Adipose tissue (tissue), 3 donors: ENCODE results near the gene FLNA. TPM values are rescaled to one million over a fixed set of nuclear protein-coding genes. Genes with fewer than 3 reads are reported as not detected.

Source experiments
- H3K27ac ChIP-seq: one replicate; pipeline ENCODE4 v1.5.1; 2013; ENCODE audit warnings: low read depth, low read length
- WGBS, 3 donors: extraction: QIAGEN DNeasy Blood & Tissue Kit; methylation state at CpG; one replicate each; pipeline ENCODE4 v1.1.7; 2013; 5-methylcytosine and 5-hydroxymethylcytosine counted together
- polyA plus RNA-seq, 3 donors: library from polyadenylated mRNA; stranded (reverse); fragments of 200-250 nt; gene quantifications; one replicate each; pipeline ENCODE4 v1.2.3, GENCODE V29; 2013
- donor health status: healthy with polysubstance abuse.
- donor health status: Bipolar disorder and iron deficiency.
- donor health status: healthy.

Gene FLNA
- polyA plus RNA-seq, 3 donors = 118 to 552 (median 446) TPM

DNA sequence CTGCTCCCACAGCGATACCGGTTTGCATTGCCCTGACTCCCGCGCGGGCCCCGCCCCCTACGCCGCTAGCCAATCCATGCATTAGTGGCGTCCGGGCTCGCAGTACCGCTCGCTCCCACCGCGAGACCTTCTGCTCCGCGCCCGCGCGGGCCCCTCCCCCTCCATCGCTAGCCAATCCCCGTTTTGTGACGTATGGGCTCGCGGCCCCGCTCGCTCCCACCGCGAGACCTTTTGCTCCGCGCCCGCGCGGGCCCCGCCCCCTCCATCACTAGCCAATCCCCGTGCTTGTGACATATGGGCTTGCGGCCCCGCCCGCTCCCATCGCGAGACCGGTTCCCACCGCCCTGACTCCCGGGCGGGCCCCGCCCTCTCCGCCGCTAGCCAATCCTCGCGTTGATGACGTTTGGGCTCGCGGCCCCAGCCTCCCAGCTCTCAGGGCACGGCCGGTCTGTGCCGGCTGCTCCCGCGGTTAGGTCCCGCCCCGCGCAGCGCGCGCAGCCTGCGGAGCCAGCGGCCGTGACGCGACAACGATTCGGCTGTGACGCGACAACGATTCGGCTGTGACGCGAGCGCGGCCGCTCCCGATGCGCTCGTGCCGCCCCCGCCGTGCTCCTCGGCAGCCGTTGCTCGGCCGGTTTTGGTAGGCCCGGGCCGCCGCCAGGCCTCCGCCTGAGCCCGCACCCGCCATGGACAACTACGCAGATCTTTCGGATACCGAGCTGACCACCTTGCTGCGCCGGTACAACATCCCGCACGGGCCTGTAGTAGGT lies 4.5 kb upstream of the FLNA start, which contains the start of gene EMD:
Gene EMD (plus strand): TSS at position 497 of the 770 bp plus-strand sequence. CDS start 190 bp downstream, at position 687.
- peak within 1 kb of the TSS; percentile 95 for H3K27ac ChIP-seq
- 0 to 34% (median 1%) methylated on average over 35 to 101 of the region's 103 CpGs for WGBS, 3 donors

GRCh38 chrX:154378059-154378798 lies 3.8 kb upstream of the FLNA start:
- 1 to 41% (median 1%) methylated on average over 24 to 75 of the region's 79 CpGs for WGBS, 3 donors
- H3K27ac ChIP-seq = peak overlapping the region; percentile 55

GRCh38 chrX:154376774-154377173 lies 2.3 kb upstream of the FLNA start:
- no peak overlapping the region for H3K27ac ChIP-seq
- 66 to 86% (median 80%) methylated on average over 3 of the region's 3 CpGs for WGBS, 3 donors

DNA sequence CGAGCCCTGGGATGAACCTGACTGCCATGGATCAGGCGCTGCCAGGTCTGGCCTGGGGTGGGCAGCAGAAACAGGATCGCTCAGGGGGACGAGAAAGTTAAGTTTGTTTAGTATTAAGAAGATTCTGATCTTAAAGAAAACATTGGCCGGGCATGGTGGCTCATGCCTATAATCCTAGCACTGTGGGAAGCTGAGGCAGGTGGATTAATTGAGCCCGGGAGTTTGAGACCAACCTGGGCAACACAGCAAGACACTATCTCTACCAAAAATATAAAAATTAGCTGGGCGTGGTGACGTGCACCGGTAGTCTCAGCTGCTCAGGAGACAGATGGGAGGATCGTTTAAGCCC lies 696 bp upstream of the FLNA start:
- WGBS, 3 donors = 58 to 82% (median 82%) methylated on average over 10 of the region's 10 CpGs
- H3K27ac ChIP-seq = no peak overlapping the region

DNA sequence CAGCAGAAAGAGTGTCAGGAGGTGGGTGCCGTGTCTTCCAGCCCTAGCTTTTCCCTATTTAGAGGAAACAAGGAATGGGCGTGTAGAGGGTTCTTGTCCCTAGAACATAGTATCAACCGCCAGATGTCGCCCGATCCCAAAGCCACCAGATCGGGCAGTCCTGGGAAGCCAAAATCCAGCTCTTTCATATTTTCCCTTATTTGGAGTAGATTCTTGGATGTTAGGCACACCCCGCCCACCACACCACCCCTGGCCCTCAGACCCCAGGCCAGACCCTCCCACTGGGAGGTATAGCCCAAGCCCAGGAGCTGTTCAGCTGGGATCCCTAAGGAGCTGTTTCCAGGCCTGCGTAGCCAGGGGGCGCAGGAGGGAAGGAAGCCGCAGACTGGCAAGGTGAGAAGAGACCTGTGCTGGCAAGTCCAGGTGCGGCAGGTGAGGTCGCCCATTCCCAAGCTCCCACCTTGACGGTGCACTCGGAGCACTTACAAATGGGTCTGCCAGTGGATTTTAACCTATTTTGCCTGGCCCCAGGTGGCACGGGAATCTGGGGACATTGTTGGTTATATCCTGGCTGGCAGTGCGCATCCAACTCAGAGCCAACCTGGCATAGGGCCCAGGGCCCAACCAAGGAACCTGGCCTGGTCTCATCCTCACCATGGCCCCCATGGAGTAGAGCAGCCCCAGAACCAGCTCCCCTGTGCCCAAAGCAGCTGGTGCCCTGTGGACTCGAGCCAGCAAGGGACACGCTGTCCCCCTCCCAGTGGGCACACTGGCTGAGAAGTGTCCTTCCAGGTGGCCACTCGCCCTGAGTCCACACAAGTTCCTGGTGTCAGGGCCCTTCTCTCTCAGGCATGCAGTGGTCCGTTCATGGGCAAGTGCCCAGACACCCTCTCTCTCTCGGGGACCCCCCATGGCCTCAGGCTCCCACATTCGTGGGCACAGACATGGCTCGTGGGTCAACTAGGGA lies 811 bp downstream of the FLNA start:
- H3K27ac ChIP-seq = no peak overlapping the region
- WGBS, 3 donors = 8 to 43% (median 14%) methylated on average over 19 to 23 of the region's 23 CpGs

GRCh38 chrX:154372612-154373022 lies 1.8 kb downstream of the FLNA start:
- 41 to 53% (median 46%) methylated on average over 3 to 5 of the region's 5 CpGs for WGBS, 3 donors
- no peak overlapping the region for H3K27ac ChIP-seq

DNA sequence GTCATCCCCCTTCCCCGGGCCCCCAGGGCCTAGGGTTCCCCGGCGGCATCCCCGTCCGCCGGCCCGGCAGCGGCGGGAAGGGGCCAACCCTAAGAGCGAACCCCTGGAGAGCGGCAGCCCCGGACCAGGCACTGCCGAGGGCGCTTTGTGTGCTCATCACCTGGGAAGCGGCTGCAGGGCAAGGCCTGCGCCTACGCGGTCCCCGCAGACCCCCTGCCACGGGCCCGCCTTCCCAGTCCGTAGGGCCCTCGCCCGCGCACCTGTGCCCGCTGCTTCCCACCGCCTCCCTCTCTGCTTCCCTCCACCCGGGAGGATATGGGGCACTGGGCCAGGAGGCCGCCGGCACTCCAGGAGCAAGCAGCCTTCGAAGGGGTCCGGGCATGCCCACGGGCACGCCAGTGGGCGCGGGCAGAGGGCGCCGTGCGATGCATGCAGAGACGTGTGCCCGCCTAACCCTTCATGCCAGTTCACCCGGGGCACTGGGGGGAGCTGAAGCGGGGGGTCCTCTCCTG lies 2.6 kb downstream of the FLNA start:
- WGBS, 3 donors = 5 to 40% (median 22%) methylated on average over 10 to 41 of the region's 43 CpGs
- H3K27ac ChIP-seq = no peak overlapping the region

GRCh38 chrX:154371017-154371788 lies 3.2 kb downstream of the FLNA start:
- WGBS, 3 donors = 0 to 26% (median 1%) methylated on average over 30 to 77 of the region's 77 CpGs
- H3K27ac ChIP-seq = no peak overlapping the region

GRCh38 chrX:154370300-154371016 lies 4.0 kb downstream of the FLNA start:
- 0 to 42% (median 37%) methylated on average over 2 to 63 of the region's 63 CpGs for WGBS, 3 donors
- H3K27ac ChIP-seq = peak overlapping the region; percentile 38

DNA sequence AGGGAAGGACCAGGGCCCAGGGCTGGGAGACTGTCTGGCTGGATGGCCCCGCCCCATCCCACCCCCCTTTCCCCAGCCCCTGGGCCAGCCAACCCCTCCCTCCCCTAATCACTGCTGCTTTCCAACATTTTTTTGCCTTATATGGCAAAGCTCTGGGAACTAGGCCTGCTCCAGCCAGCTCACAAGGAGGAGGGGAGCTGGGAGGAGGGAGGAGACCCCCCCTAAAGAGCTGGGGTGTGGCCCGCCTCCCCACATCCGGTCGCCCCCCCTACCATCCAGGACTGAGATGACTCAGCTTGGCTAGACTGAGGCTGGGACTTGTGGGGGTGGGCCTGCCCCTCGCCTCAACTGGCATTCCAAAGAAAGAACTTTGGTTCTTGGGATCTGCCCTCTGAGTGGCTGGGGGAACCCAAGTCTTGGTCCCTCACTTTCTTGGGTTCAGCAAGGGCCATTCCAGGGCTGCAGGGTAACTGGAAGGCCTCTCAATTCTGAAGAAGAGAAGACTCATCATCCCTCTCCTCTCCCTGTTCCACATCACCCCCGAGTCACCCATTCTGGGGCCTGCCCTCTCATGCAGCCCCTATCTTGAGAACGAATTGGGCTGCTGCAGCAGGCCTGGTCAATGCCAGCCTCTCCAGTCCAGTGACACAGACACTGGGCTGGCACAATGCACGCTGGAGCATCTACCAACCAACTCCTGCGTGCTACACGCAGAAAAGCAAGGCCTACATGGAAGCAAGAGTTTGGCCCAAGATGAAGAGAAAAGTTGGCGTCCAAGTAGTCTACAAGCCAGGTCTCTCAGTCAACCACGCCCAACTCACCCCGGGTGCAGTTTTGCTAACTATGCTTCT lies 4.8 kb downstream of the FLNA start:
- 3 to 53% (median 43%) methylated on average over 10 to 13 of the region's 13 CpGs for WGBS, 3 donors

GRCh38 chrX:154368630-154369448 lies 5.6 kb downstream of the FLNA start:
- WGBS, 3 donors = 3 to 47% (median 35%) methylated on average over 5 to 15 of the region's 16 CpGs

More for the DNA sequence above, 4.8 kb downstream of the FLNA start:
- H3K27ac ChIP-seq = peak overlapping the region; percentile 83

GRCh38 chrX:154367474-154368308 lies 6.7 kb downstream of the FLNA start:
- WGBS, 3 donors = 82 to 92% (median 84%) methylated on average over 19 to 31 of the region's 31 CpGs
- H3K27ac ChIP-seq = no peak overlapping the region

More at GRCh38 chrX:154368630-154369448, 5.6 kb downstream of the FLNA start:
- peak overlapping the region; percentile 83 for H3K27ac ChIP-seq

- WGBS, 3 donors = 77 to 95% (median 88%) methylated on average over 7 to 11 of the region's 11 CpGs
- no peak overlapping the region for H3K27ac ChIP-seq
Observed at GRCh38 chrX:154366666-154367055, 7.8 kb downstream of the FLNA start.

DNA sequence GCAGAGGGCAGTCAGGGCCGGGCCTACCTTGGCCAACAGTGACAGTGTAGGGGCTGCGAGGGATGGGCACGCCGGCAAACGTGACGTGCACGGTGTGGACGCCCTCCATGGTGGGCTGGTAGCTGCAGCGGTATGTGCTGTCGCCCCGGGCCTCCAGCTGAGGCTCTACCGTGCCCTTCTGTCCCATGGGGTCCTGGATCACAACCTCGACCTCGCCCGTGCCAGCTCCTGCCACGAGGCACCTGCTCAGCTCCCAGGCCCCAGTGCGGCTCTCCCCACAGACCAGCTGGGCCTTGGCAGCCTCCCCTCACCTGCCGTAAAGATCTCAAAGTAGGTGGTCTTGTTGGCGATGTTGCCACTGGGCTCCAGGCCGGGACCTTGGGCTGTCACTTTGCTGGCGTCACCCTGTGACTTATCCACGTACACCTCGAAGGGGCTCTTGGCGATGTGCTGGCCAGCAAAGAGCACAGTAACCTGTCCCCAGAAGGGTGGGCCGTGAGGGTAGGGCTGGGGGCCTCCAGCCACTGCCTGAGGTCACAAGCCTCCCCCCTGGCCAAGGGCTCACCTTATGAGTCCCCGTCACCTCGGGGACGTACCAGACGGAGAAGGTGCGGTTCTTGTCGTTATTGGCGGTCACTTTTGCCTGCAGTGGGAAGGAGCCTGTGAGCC lies 8.3 kb downstream of the FLNA start:
- no peak overlapping the region for H3K27ac ChIP-seq

More for the DNA sequence above, 8.3 kb downstream of the FLNA start:
- 92 to 94% (median 93%) methylated on average over 22 to 32 of the region's 32 CpGs for WGBS, 3 donors
